DND-41 (cell line): ENCODE results near the gene SEL1L2.

ENCODE experiments used
- EZH2 ChIP-seq: IDR thresholded peaks from 3 replicates; pipeline ENCODE4 v1.6.1; 2012; ENCODE audit warnings: borderline replicate concordance, low read depth, mild to moderate bottlenecking, moderate library complexity, low read length, inconsistent platforms; ENCODE audit not compliant: severe bottlenecking
- TF ChIP-seq, protein P1 (sequence below): IDR thresholded peaks from 2 replicates; pipeline ENCODE4 v1.5.1; 2012; ENCODE audit warnings: borderline replicate concordance, low read length, moderate library complexity, mild to moderate bottlenecking; ENCODE audit not compliant: poor library complexity, severe bottlenecking; ENCODE audit errors: extremely low read depth

DNA sequence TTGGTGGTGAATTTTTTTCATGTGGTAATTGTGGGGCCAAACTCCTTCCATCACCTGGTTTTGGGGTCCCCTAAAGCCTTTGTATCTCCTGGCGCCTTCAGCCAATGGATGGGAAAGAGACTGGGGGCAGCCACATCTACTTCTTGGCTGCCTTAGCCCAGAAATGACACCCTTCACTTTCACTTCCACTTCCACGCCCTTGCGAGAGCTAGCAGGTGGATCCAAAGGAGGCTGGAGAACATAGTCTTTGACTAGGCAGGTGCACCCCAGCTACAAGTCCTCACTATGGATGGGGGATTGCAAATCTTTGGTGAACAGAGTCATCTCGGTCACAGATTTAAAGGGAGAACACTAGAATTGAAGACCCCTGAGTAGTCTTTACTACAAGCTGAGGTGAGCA, 134.8 kb downstream of the SEL1L2 start:
- TF ChIP-seq, protein P1, sequence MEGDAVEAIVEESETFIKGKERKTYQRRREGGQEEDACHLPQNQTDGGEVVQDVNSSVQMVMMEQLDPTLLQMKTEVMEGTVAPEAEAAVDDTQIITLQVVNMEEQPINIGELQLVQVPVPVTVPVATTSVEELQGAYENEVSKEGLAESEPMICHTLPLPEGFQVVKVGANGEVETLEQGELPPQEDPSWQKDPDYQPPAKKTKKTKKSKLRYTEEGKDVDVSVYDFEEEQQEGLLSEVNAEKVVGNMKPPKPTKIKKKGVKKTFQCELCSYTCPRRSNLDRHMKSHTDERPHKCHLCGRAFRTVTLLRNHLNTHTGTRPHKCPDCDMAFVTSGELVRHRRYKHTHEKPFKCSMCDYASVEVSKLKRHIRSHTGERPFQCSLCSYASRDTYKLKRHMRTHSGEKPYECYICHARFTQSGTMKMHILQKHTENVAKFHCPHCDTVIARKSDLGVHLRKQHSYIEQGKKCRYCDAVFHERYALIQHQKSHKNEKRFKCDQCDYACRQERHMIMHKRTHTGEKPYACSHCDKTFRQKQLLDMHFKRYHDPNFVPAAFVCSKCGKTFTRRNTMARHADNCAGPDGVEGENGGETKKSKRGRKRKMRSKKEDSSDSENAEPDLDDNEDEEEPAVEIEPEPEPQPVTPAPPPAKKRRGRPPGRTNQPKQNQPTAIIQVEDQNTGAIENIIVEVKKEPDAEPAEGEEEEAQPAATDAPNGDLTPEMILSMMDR, result no peak
- no peak for TF ChIP-seq EZH2
